Osteoblast (primary cell): ENCODE measurements around the gene LOXHD1. TPM values are rescaled to one million over a fixed set of nuclear protein-coding genes. Genes with fewer than 3 reads are reported as not detected.

Experiments
- DNase-seq: peaks from one replicate; pipeline ENCODE4 v3.0.0; 2011; ENCODE audit warnings: low spot score, mixed read lengths; ENCODE audit not compliant: insufficient read length; ENCODE audit errors: missing footprints
- H2AFZ ChIP-seq: 2 replicates; pipeline ENCODE4 v1.6.0; 2011; ENCODE audit warnings: mild to moderate bottlenecking, low read length
- H3K27ac ChIP-seq: 2 replicates; pipeline ENCODE4 v1.5.1; 2011; ENCODE audit warnings: mild to moderate bottlenecking, low read depth, low read length, moderate library complexity
- H3K27me3 ChIP-seq: 2 replicates; pipeline ENCODE4 v1.6.0; 2012; ENCODE audit warnings: mild to moderate bottlenecking, control low read depth, inconsistent platforms, low read length, moderate library complexity; ENCODE audit not compliant: insufficient read depth
- H3K36me3 ChIP-seq: 2 replicates; pipeline ENCODE4 v1.5.1; 2011; ENCODE audit warnings: mild to moderate bottlenecking, low read length, control low read depth, moderate library complexity; ENCODE audit not compliant: insufficient read depth
- H3K4me1 ChIP-seq: 2 replicates; pipeline ENCODE4 v1.5.1; 2011; ENCODE audit warnings: mild to moderate bottlenecking, low read length, control low read depth, moderate library complexity; ENCODE audit not compliant: insufficient read depth
- H3K4me2 ChIP-seq: 2 replicates; pipeline ENCODE4 v1.6.0; 2011; ENCODE audit warnings: mild to moderate bottlenecking, low read length; ENCODE audit not compliant: insufficient read depth
- H3K4me3 ChIP-seq: fragments of 200-600 bp; sonication (generic); 3 replicates; pipeline ENCODE4 v1.5.1; 2012; ENCODE audit warnings: mild to moderate bottlenecking, low read length, inconsistent platforms; ENCODE audit not compliant: insufficient read depth
- H3K79me2 ChIP-seq: 2 replicates; pipeline ENCODE4 v1.6.0; 2012; ENCODE audit warnings: mild to moderate bottlenecking, low read length, control low read depth, inconsistent platforms; ENCODE audit not compliant: insufficient read depth
- H3K9me3 ChIP-seq: 2 replicates; pipeline ENCODE4 v1.5.1; 2011; ENCODE audit warnings: low read depth, low read length, control low read depth
- H4K20me1 ChIP-seq: 2 replicates; pipeline ENCODE4 v1.6.0; 2012; ENCODE audit warnings: mild to moderate bottlenecking, low read length, control low read depth; ENCODE audit not compliant: insufficient read depth
- CTCF ChIP-seq: IDR thresholded peaks from 2 replicates; pipeline ENCODE4 v1.5.1; 2011; ENCODE audit warnings: mild to moderate bottlenecking, low read depth, low read length, moderate library complexity; ENCODE audit errors: extremely low read depth
- total RNA-seq: library from RNA; depleted of rRNA; stranded (reverse); fragments of >200 nt; gene quantifications from 2 replicates; pipeline ENCODE4 v1.2.3, GENCODE V29; 2012

Gene LOXHD1
- total RNA-seq, 1 donor = not detected

- H3K36me3 ChIP-seq = no peaks in the 10 kb centered on the region
- DNase-seq = no peak
- H3K9me3 ChIP-seq = no peaks in the 10 kb centered on the region
- no peak overlapping the region for H3K27ac ChIP-seq
- no peaks in the 10 kb centered on the region for H4K20me1 ChIP-seq
- H3K4me2 ChIP-seq = no peak overlapping the region
- no peak overlapping the region for H3K4me3 ChIP-seq
- TF ChIP-seq CTCF = no peak
- no peaks in the 10 kb centered on the region for H3K27me3 ChIP-seq
- H2AFZ ChIP-seq = no peak overlapping the region
- H3K79me2 ChIP-seq = no peaks in the 10 kb centered on the region
- no peaks in the 10 kb centered on the region for H3K4me1 ChIP-seq
Observed at GRCh38 chr18:46502444-46502843, 154.6 kb downstream of the LOXHD1 start.

- Histone ChIP-seq H3K27me3 (no peaks in the 10 kb centered on the region), H4K20me1 (no peaks in the 10 kb centered on the region), H3K36me3 (no peaks in the 10 kb centered on the region), H3K4me3 (no peak overlapping the region), H3K4me2 (no peak overlapping the region), H3K27ac (no peak overlapping the region), H3K4me1 (no peaks in the 10 kb centered on the region), H2AFZ (no peak overlapping the region), H3K9me3 (no peaks in the 10 kb centered on the region), H3K79me2 (no peaks in the 10 kb centered on the region)
- no peak for TF ChIP-seq CTCF
- DNase-seq = no peak
Observed at GRCh38 chr18:46497129-46497528, 159.9 kb downstream of the LOXHD1 start.

- Histone ChIP-seq H3K4me3 (no peak overlapping the region), H4K20me1 (no peaks in the 10 kb centered on the region), H3K27ac (no peak overlapping the region), H3K36me3 (no peaks in the 10 kb centered on the region), H3K4me2 (no peak overlapping the region), H3K4me1 (no peaks in the 10 kb centered on the region), H3K79me2 (no peaks in the 10 kb centered on the region), H3K27me3 (no peaks in the 10 kb centered on the region), H2AFZ (no peak overlapping the region), H3K9me3 (no peaks in the 10 kb centered on the region)
- DNase-seq = no peak
- TF ChIP-seq CTCF = no peak
Observed at GRCh38 chr18:46488471-46489213, 168.4 kb downstream of the LOXHD1 start.

GRCh38 chr18:46485675-46486194 lies 171.3 kb downstream of the LOXHD1 start:
- Histone ChIP-seq H3K4me1 (no peaks in the 10 kb centered on the region), H2AFZ (no peak overlapping the region), H3K4me3 (no peak overlapping the region), H3K27ac (no peak overlapping the region), H3K79me2 (no peaks in the 10 kb centered on the region), H3K9me3 (no peaks in the 10 kb centered on the region), H3K4me2 (no peak overlapping the region), H4K20me1 (no peaks in the 10 kb centered on the region), H3K36me3 (no peaks in the 10 kb centered on the region), H3K27me3 (no peaks in the 10 kb centered on the region)
- TF ChIP-seq CTCF = no peak
- DNase-seq = no peak
